ENCODE results near the gene TRIM34. TPM values are rescaled to one million over a fixed set of nuclear protein-coding genes. Genes with fewer than 3 reads are reported as not detected.

The TRIM34 gene
- polyA plus RNA-seq, 1 donor from 2014 or later, result not detected

DNA sequence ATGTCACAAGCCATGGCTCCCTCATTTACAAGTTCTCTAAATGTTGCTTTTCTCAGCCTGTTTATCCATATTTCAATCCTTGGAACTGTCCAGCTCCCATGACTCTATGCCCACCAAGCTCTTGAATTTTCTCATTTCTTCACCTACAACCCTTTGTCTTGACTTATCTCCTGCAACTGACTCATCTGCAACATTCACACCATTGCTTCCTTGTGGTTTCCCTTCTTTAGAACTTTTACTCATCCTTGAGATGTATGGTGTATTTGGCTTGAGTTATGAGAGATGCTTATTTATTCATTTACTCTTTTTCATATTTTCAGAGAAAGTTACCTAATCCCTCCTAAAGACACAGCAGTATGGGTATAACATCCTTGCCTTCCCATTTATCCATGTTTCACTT lies 18.8 kb downstream of the TRIM34 start:
- H3K27ac ChIP-seq (ENCODE audit: low read length), result no peak overlapping the region
- H2AFZ ChIP-seq (ENCODE audit: low read depth, low read length), result no peak overlapping the region
- H3K4me2 ChIP-seq (ENCODE audit: low read length), result no peak overlapping the region
- no peaks in the 10 kb centered on the region for H3K36me3 ChIP-seq (ENCODE audit: insufficient read depth, low read length)
- no peaks in the 10 kb centered on the region for H3K9me2 ChIP-seq (ENCODE audit: insufficient read depth, low read length)
- H3K79me2 ChIP-seq (replicated peaks; ENCODE audit: insufficient read depth, low read length), result no peaks in the 10 kb centered on the region
- H3K9ac ChIP-seq (ENCODE audit: low read length), result no peak overlapping the region
- H3K9me3 ChIP-seq (ENCODE audit: low read length), result no peaks in the 10 kb centered on the region
- H3F3A ChIP-seq (ENCODE audit: insufficient read depth, low read length, poor library complexity, severe bottlenecking), result no peaks in the 10 kb centered on the region
- TF ChIP-seq, protein P1, sequence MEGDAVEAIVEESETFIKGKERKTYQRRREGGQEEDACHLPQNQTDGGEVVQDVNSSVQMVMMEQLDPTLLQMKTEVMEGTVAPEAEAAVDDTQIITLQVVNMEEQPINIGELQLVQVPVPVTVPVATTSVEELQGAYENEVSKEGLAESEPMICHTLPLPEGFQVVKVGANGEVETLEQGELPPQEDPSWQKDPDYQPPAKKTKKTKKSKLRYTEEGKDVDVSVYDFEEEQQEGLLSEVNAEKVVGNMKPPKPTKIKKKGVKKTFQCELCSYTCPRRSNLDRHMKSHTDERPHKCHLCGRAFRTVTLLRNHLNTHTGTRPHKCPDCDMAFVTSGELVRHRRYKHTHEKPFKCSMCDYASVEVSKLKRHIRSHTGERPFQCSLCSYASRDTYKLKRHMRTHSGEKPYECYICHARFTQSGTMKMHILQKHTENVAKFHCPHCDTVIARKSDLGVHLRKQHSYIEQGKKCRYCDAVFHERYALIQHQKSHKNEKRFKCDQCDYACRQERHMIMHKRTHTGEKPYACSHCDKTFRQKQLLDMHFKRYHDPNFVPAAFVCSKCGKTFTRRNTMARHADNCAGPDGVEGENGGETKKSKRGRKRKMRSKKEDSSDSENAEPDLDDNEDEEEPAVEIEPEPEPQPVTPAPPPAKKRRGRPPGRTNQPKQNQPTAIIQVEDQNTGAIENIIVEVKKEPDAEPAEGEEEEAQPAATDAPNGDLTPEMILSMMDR (IDR thresholded peaks at IDR 0.05; ENCODE audit: poor library complexity, severe bottlenecking), result no peak
- TF ChIP-seq POLR2AphosphoS5 (IDR thresholded peaks at IDR 0.05), result no peak
- TF ChIP-seq EZH2 (IDR thresholded peaks at IDR 0.05; ENCODE audit: borderline replicate concordance, insufficient read depth, low read length, poor library complexity, severe bottlenecking), result no peak
- no peak for TF ChIP-seq RAD21 (conservative IDR thresholded peaks at IDR 0.05)
- no peak for TF ChIP-seq TAF1 (IDR thresholded peaks at IDR 0.05; ENCODE audit: low read depth)
- TF ChIP-seq, protein P2, sequence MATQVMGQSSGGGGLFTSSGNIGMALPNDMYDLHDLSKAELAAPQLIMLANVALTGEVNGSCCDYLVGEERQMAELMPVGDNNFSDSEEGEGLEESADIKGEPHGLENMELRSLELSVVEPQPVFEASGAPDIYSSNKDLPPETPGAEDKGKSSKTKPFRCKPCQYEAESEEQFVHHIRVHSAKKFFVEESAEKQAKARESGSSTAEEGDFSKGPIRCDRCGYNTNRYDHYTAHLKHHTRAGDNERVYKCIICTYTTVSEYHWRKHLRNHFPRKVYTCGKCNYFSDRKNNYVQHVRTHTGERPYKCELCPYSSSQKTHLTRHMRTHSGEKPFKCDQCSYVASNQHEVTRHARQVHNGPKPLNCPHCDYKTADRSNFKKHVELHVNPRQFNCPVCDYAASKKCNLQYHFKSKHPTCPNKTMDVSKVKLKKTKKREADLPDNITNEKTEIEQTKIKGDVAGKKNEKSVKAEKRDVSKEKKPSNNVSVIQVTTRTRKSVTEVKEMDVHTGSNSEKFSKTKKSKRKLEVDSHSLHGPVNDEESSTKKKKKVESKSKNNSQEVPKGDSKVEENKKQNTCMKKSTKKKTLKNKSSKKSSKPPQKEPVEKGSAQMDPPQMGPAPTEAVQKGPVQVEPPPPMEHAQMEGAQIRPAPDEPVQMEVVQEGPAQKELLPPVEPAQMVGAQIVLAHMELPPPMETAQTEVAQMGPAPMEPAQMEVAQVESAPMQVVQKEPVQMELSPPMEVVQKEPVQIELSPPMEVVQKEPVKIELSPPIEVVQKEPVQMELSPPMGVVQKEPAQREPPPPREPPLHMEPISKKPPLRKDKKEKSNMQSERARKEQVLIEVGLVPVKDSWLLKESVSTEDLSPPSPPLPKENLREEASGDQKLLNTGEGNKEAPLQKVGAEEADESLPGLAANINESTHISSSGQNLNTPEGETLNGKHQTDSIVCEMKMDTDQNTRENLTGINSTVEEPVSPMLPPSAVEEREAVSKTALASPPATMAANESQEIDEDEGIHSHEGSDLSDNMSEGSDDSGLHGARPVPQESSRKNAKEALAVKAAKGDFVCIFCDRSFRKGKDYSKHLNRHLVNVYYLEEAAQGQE (IDR thresholded peaks at IDR 0.05; ENCODE audit: borderline replicate concordance), result no peak
- no peak for TF ChIP-seq SMC3 (conservative IDR thresholded peaks at IDR 0.05; ENCODE audit: poor library complexity)
- TF ChIP-seq MXI1 (conservative IDR thresholded peaks at IDR 0.05; ENCODE audit: poor library complexity, severe bottlenecking), result no peak
- H3K27me3 ChIP-seq (ENCODE audit: insufficient read depth, low read depth, low read length), result no peaks in the 10 kb centered on the region
- H3K4me3 ChIP-seq (ENCODE audit: low read length), result no peak overlapping the region
- H4K20me1 ChIP-seq (ENCODE audit: insufficient read depth), result no peaks in the 10 kb centered on the region

DNA sequence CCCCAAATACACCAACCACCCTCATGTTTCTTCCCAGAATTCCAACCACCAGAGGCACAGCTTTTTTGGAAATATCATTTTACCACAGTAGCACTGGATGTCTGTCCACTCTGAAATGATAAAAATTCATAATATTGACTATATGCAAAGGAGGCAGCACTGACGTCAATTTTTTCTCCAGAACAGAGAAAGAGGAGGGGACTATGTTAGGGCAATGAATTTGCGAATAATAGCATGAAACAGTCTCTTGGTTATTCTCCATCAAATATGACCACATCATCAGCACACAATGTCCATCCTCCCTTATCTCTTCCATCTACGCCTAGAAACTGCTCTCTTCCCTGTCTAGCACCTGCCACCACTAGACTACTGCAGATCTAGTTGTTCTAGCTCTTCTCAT lies 21.3 kb downstream of the TRIM34 start:
- Histone ChIP-seq H3K4me2 (ENCODE audit: low read length) (no peak overlapping the region), H3K9ac (ENCODE audit: low read length) (no peak overlapping the region), H3K9me3 (ENCODE audit: low read length) (no peaks in the 10 kb centered on the region), H3K27ac (ENCODE audit: low read length) (no peak overlapping the region), H3K36me3 (ENCODE audit: insufficient read depth, low read length) (no peaks in the 10 kb centered on the region), H3K27me3 (ENCODE audit: insufficient read depth, low read depth, low read length) (no peaks in the 10 kb centered on the region), H3K4me3 (ENCODE audit: low read length) (no peak overlapping the region), H2AFZ (ENCODE audit: low read depth, low read length) (no peak overlapping the region), H3K9me2 (ENCODE audit: insufficient read depth, low read length) (no peaks in the 10 kb centered on the region), H4K20me1 (ENCODE audit: insufficient read depth) (no peaks in the 10 kb centered on the region), H3K79me2 (replicated peaks; ENCODE audit: insufficient read depth, low read length) (no peaks in the 10 kb centered on the region), H3F3A (ENCODE audit: insufficient read depth, low read length, poor library complexity, severe bottlenecking) (no peaks in the 10 kb centered on the region)
- TF ChIP-seq SMC3 (conservative IDR thresholded peaks at IDR 0.05; ENCODE audit: poor library complexity) (no peak), MXI1 (conservative IDR thresholded peaks at IDR 0.05; ENCODE audit: poor library complexity, severe bottlenecking) (no peak), POLR2AphosphoS5 (IDR thresholded peaks at IDR 0.05) (no peak), EZH2 (IDR thresholded peaks at IDR 0.05; ENCODE audit: borderline replicate concordance, insufficient read depth, low read length, poor library complexity, severe bottlenecking) (no peak), EP300 (conservative IDR thresholded peaks at IDR 0.05; ENCODE audit: poor library complexity, severe bottlenecking) (no peak), RAD21 (conservative IDR thresholded peaks at IDR 0.05) (no peak)
- TF ChIP-seq, protein P2 (IDR thresholded peaks at IDR 0.05; ENCODE audit: borderline replicate concordance), result no peak
- TF ChIP-seq, protein P1 (IDR thresholded peaks at IDR 0.05; ENCODE audit: poor library complexity, severe bottlenecking), result no peak

Data from neural cell (in vitro differentiated cells).